GM23248 (cell line): ENCODE measurements around the gene UNC93A.

Experiments used
- EZH2 ChIP-seq: fragments of 200-600 bp; sonication (generic); IDR thresholded peaks from 2 replicates; pipeline ENCODE4 v1.6.1; 2018; ENCODE audit warnings: antibody characterized with exemption, mild to moderate bottlenecking; ENCODE audit not compliant: insufficient read depth, poor library complexity, severe bottlenecking
- EZH2phosphoT487 ChIP-seq: fragments of 200-600 bp; sonication (generic); IDR thresholded peaks from 2 replicates; pipeline ENCODE4 v1.6.1; 2018; ENCODE audit warnings: antibody characterized with exemption, moderate library complexity, mild to moderate bottlenecking, low read depth; ENCODE audit not compliant: insufficient read depth

DNA sequence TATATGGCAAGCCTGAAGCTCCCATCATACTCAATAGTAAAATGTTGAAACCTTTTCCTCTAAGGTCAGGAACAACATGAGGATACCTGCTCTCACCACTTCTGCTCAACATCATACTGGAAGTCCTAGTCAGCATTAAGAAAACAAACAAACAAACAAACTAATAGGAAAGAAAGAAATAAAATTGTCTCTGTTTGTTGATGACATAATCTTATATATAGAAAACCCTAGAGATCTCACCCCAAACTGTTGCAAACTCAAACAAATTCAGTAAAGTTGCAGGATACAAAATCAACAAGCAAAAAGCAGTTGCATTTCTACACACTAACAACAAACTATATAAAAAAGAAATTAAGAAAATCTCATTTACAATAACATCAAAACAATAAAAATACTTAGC lies 54.2 kb downstream of the UNC93A start:
- TF ChIP-seq EZH2phosphoT487 (no peak), EZH2 (no peak)
